Mucosa of gallbladder (tissue), 1 donor: Measurements from ENCODE around the gene PNKD. TPM values are rescaled to one million over a fixed set of nuclear protein-coding genes. Genes with fewer than 3 reads are reported as not detected.
"Not testable (repeated sequence)": the region's sequence is repeated elsewhere in the genome, so short reads cannot be mapped to it uniquely, and the experiment has no call there.

Source experiments
- DNase-seq: peaks from one replicate; pipeline ENCODE4 v3.0.0-alpha.2; 2020; ENCODE audit warnings: low spot score
- total RNA-seq: library from RNA; stranded (reverse); gene quantifications from one replicate; pipeline ENCODE4 v1.2.1, GENCODE V29; 2021
- donor health status: DM: no; HTN: no; CAD: no.

PNKD gene
- total RNA-seq, 1 donor from 2014 or later = 154 TPM

GRCh38 chr2:218273214-218273907 lies 3.0 kb downstream of the PNKD start:
- not testable (repeated sequence) for DNase-seq

- no peak for DNase-seq
These were observed 3.6 kb downstream of the PNKD start for GRCh38 chr2:218273908-218274249.

- DNase-seq = no peak
These were observed 4.3 kb downstream of the PNKD start for GRCh38 chr2:218274586-218274985.

GRCh38 chr2:218275371-218276072 lies 5.2 kb downstream of the PNKD start:
- DNase-seq = no peak

- no peak for DNase-seq
These were observed 6.9 kb downstream of the PNKD start for GRCh38 chr2:218276986-218277755.

GRCh38 chr2:218277921-218278320 lies 7.6 kb downstream of the PNKD start:
- DNase-seq = no peak

- DNase-seq = no peak
These were observed 8.4 kb downstream of the PNKD start for GRCh38 chr2:218278531-218279360.

GRCh38 chr2:218280260-218280870 lies 10.0 kb downstream of the PNKD start:
- no peak for DNase-seq

- no peak for DNase-seq
These were observed 11.1 kb downstream of the PNKD start for GRCh38 chr2:218281449-218281848.

- no peak for DNase-seq
These were observed 12.1 kb downstream of the PNKD start for GRCh38 chr2:218282173-218282991.

GRCh38 chr2:218284106-218284811 lies 13.9 kb downstream of the PNKD start:
- no peak for DNase-seq

- no peak for DNase-seq
These were observed 15.3 kb downstream of the PNKD start for GRCh38 chr2:218285604-218286003.

GRCh38 chr2:218286570-218287459 lies 16.5 kb downstream of the PNKD start:
- DNase-seq = peak; percentile 95

GRCh38 chr2:218289639-218290315 lies 19.5 kb downstream of the PNKD start:
- no peak for DNase-seq

- DNase-seq = no peak
These were observed 20.3 kb downstream of the PNKD start for GRCh38 chr2:218290316-218291261.

- DNase-seq = no peak
These were observed 21.2 kb downstream of the PNKD start for GRCh38 chr2:218291318-218292047.
